Right ventricle myocardium inferior (tissue), 1 donor: ENCODE results near the gene CIAO2B. TPM values are rescaled to one million over a fixed set of nuclear protein-coding genes. Genes with fewer than 3 reads are reported as not detected.
A peak's percentile ranks its signal among the peaks of the same experiment; 100 is the strongest.
"Not testable (repeated sequence)": the region's sequence is repeated elsewhere in the genome, so short reads cannot be mapped to it uniquely, and the experiment has no call there.

Source experiments
- ATAC-seq: fragments of 200-7000 bp; cut with Tn5 transposase; one replicate; pipeline ENCODE4 v1.9.1; 2020; ENCODE audit warnings: mild to moderate bottlenecking, moderate library complexity
- DNase-seq: peaks from one replicate; pipeline ENCODE4 v3.0.0; 2021; ENCODE audit errors: missing footprints
- intact Hi-C: fragments of 100-400 bp; cut with DNase I; formaldehyde crosslinking; loops from one replicate; pipeline ENCODE4 v1.11.0; 2022
- total RNA-seq: library from RNA; stranded (reverse); fragmentation: NEBNext Ultra II Directional; extraction: Animal tissue kit (Norgen Biotek cat#: 25700); gene quantifications from one replicate; pipeline ENCODE4 v1.2.1, GENCODE V29; 2021
- donor health status: DM: no; HTN: yes; CAD: no; lungs with severe emphysema.

The CIAO2B gene
- total RNA-seq, 1 donor from 2014 or later, result 127 TPM

- DNase-seq (no peak), ATAC-seq (no peak)
- intact Hi-C loops, result loop anchor here (5.0 kb wide), 1 partner anchor 37 kb away; the partner anchor contains the start of gene CES2
Observed at GRCh38 chr16:66899945-66900710, 34.1 kb downstream of the CIAO2B start.

- intact Hi-C loops, result no loop called here
- no peak for ATAC-seq
Observed at GRCh38 chr16:66899310-66899944, 34.8 kb downstream of the CIAO2B start.

DNA sequence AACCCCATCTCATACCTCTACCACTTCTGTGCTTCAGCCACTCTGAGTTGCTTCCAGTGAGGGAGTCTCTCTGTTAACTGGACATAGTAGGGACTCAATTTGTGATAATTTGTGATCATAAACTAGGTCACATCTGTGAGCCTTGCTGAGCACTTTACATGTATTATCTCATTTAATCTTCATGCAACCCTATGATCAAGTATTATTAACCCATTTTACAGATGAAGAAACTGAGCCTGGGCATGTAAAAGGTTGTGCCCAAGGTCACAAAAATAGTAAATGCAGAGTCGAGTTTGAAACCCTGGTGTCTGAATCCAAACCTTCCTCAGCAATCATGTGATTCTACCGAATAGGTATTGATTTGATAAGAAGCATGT is 35.3 kb downstream of the CIAO2B start:
- intact Hi-C loops, result no loop called here
- no peak for ATAC-seq
- no peak for DNase-seq

More at GRCh38 chr16:66899310-66899944, 34.8 kb downstream of the CIAO2B start:
- no peak for DNase-seq

- DNase-seq (no peak), ATAC-seq (no peak)
- intact Hi-C loops, result no loop called here
Observed at GRCh38 chr16:66898207-66898606, 36.0 kb downstream of the CIAO2B start.

DNA sequence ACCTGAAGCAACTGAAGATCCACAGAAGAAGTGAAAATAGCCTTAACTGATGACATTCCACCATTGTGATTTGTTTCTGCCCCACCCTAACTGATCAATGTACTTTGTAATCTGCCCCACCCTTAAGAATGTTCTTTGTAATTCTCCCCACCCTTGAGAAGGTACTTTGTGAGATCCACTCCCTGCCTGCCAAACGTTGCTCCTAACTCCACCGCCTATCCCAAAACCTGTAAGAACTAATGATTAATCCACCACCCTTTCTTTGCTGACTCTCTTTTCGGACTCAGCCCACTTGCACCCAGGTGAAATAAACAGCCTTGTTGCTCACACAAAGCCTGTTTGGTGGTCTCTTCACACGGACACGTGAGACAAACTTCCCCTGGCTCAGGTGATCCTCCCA is 37.5 kb downstream of the CIAO2B start:
- intact Hi-C loops, ATAC-seq, DNase-seq: not testable (repeated sequence)

GRCh38 chr16:66895999-66896398 is 38.2 kb downstream of the CIAO2B start:
- DNase-seq (no peak), ATAC-seq (no peak)
- intact Hi-C loops, result no loop called here

DNA sequence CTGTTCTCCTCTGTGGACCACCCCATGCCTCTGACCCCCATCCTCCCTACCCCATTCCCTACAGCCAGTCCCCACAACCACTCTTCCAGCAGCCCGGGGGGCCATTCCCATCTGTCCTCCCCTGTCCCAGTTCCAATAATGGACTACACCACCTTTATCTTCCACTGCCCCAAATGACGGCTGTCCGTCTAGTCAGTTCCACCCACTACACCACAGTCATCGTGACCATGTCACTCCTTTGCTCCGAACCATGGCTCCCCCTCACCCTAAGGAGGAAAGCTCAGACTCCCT is 38.6 kb downstream of the CIAO2B start:
- intact Hi-C loops, result no loop called here
- ATAC-seq (no peak), DNase-seq (no peak)

- ATAC-seq (peak; percentile 77), DNase-seq (no peak)
- intact Hi-C loops, result no loop called here
Observed at GRCh38 chr16:66894948-66895688, 39.1 kb downstream of the CIAO2B start.

DNA sequence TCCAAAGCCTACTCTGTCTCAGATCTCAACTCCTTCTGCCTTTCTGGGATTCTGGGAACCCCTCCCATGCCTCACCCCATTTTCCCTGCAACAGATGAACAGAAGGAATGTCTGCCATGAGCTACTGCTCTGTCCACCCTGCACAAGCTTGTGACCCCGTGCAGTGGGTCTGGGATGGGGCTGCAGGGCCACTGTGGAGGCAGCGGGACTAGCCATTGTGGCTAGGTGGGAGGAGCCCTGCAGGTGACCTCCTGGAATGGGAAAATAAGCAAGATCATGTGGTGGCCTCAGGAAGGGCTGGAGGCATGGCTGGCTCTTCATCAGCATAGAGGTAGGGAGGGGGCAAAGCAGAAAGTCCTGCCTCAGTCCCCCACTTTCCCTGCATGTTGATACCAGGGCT is 40.1 kb downstream of the CIAO2B start:
- DNase-seq, result no peak
- intact Hi-C loops, result no loop called here
- ATAC-seq, result no peak

GRCh38 chr16:66891797-66892196 is 42.4 kb downstream of the CIAO2B start:
- ATAC-seq (no peak), DNase-seq (no peak)
- intact Hi-C loops, result no loop called here

DNA sequence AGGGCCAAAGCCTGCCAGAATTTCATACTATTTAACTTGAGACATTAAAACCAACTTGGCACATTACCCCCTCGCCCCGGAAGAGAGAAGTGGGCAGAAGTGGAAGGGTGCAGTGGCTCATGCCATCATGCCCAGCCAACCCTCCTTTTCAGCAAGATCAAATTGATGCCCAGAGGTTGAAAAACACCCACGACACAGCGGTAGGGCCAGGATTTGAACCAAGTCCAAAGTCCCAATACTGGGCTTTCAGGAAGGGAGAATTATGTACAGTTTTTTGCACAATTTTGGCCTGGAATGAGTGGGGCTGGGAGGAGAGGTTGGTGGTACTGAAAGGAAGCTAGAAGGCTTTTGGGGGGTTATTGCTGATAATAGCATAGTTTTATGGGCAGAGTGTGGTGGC is 42.8 kb downstream of the CIAO2B start:
- DNase-seq (no peak), ATAC-seq (no peak)
- intact Hi-C loops, result no loop called here

DNA sequence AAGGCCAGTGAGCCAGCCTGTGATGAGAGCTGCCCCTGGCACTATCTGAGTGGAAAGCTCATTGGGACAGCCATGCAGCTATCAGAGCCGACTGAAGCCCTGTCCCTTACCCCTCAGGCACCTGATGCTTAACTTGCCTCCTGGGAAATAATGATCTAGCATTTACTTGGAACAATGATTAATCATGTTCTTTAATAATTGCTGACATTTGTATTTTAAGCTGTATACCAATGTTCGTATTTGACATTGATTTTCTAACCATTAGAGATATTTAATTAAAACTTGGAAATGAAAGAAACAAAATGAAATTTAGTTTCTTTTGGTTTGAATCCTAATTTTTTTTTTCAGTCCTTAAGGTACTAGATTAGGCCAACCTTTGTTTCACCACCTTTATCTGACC is 43.4 kb downstream of the CIAO2B start:
- no peak for ATAC-seq
- intact Hi-C loops, result no loop called here
- no peak for DNase-seq

DNA sequence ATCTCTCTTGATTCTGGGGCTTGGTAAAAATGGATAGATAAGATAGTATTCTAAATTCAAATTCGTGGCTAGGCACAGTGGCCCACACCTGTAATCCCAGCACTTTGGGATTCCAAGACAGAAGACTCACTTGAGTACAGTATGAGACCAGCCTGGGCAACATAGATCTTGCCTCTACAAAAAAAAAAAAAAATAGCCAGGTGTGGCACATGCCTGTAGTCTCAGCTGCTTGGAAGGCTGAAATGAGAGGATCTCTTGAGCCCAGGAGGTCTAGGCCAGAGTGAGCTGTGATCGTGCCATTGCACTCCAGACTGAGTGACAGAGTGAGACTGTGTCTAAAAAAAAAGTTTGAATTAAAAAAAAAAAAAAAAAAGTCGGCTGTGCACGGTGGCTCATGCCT is 44.6 kb downstream of the CIAO2B start:
- ATAC-seq (no peak), DNase-seq (no peak)
- intact Hi-C loops, result no loop called here

DNA sequence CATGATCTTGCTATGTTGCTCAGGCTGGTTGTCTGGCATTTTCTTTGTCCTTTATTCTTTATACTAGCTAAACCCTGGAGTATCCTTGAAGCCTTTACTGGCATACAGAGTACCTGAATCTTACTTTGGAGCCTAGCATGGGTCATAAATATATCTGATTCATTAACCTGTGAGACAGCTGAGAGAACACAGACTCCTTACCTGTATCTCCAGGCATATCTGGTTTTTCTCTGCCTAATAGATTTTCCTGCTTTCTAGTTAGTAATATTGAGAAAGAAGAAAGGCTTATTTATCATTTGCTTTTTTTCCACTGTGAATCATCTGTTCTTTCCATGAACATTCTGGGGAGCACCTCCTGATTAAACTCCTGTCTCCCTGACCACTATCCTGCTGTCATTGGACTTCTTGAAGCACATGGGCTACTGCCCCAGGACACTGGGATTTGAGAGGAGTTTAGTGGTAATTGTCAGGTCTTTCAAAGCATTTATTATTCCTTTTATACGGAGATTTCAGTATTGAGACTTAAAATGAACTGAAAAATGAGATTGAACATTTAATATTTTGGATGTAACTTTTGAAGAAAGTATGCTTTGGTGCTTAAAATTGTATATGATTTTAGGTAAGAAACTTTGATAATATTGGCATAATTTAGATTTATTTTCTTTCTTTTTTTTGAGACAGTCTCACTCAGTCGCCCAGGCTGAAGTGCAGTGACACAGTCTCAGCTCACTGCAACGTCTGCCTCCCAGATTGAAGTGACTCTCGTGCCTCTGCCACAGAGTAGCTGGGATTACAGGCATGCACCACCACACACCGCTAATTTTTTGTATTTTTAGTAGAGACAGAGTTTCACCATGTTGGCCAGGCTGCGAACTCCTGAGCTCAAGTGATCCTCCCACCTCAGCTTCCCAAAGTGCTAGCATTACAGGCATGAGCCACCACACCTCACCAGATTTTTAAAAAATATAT is 45.3 kb downstream of the CIAO2B start:
- intact Hi-C loops, result no loop called here
- DNase-seq, result no peak
- no peak for ATAC-seq

GRCh38 chr16:66886914-66887313 is 47.3 kb downstream of the CIAO2B start:
- intact Hi-C loops, result no loop called here
- DNase-seq (no peak), ATAC-seq (no peak)

- DNase-seq (no peak), ATAC-seq (no peak)
- intact Hi-C loops, result no loop called here
Observed at GRCh38 chr16:66886321-66886720, 47.9 kb downstream of the CIAO2B start.

GRCh38 chr16:66885491-66885890 is 48.7 kb downstream of the CIAO2B start:
- intact Hi-C loops, result no loop called here
- ATAC-seq (no peak), DNase-seq (no peak)

GRCh38 chr16:66882702-66883101 is 51.5 kb downstream of the CIAO2B start:
- ATAC-seq, result no peak
- intact Hi-C loops, result no loop called here

More at GRCh38 chr16:66882702-66883101, 51.5 kb downstream of the CIAO2B start:
- DNase-seq, result no peak
